ENCODE measurements around the gene ITK.

ITK gene

DNA sequence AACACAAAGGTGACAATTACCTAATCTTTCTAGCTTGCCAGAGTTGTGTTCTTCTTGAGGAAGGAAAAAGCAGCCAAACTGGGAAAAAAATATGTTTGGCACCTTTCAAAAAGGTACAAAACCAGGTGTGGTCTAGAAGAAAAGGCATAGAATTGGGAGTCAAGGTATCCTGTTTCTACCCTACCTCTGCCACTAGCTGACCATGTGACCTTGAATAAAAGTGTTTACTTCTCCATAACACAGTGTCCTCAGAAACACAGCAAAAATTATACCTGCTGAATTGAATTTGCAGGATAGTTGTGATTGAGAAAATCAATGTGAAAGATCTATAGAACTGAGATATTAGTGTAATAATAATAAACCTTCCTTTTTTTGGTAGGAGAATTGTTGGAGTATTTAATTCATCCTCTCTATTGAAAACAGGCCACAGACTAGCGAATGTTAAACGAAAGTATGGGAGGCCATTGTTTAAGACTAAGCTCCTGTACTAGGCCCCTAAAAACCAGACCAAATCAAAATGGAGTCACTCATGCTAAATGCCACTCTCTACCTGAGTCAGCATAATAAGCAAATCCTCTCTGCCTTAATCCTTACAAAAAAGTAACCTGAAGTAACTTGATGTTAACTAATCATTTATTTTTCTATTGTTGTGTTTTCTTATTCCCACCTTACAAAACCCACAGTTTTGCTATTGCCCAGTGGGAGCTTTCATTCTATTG lies 97.8 kb downstream of the ITK start:
- in situ Hi-C loops (cut with MboI; ENCODE audit: low sequenced_read_pairs): no loop called here

- in situ Hi-C loops (cut with MboI; ENCODE audit: low sequenced_read_pairs): no loop called here
Measured at GRCh38 chr5:157279605-157280239, 99.1 kb downstream of the ITK start.

- in situ Hi-C loops (cut with MboI; ENCODE audit: low sequenced_read_pairs): no loop called here
Measured at GRCh38 chr5:157280927-157281326, 100.3 kb downstream of the ITK start.

DNA sequence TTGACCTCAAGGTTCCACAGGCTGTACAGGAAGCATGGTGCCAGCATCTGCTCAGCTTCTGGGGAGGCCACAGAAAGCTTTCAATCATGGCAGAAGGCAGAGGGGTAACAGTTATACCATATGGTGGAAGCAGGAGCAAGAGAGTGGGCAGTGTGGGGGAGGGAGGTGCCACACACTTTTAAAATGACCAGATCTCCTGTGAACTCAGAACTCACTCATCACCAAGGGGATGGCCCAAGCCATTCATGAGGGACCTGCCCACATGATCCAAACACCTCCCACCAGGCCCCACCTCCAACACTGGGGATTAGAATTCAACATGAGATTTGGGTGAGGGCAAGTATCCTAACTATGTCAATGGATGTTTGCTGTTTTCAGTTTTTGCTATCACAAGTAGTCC lies 101.5 kb downstream of the ITK start:
- in situ Hi-C loops (cut with MboI; ENCODE audit: low sequenced_read_pairs): no loop called here

DNA sequence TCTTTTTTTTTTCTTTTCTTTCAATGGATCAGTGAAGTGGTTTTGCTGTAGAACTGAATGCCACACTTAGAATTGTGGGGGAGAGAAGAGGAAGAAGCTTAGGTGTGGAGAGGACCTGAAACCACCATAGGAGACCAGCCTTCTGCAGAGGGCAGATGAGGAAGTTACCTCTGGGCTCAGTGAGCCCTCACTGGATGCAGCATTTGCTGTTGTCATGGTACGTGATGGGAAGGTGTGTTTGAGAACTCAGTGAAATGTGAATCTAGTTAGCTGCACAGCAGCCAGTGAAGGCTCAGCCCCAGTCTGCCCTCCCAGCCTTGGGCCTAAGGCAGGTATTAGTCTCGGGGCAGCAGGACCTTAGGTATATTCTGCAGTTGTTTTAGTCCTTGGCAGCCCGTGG lies 102.8 kb downstream of the ITK start:
- in situ Hi-C loops (cut with MboI; ENCODE audit: low sequenced_read_pairs): no loop called here

GRCh38 chr5:157284458-157285212 lies 104.0 kb downstream of the ITK start:
- in situ Hi-C loops (cut with MboI; ENCODE audit: low sequenced_read_pairs): no loop called here

GRCh38 chr5:157285310-157286035 lies 104.8 kb downstream of the ITK start:
- in situ Hi-C loops (cut with MboI; ENCODE audit: low sequenced_read_pairs): no loop called here

DNA sequence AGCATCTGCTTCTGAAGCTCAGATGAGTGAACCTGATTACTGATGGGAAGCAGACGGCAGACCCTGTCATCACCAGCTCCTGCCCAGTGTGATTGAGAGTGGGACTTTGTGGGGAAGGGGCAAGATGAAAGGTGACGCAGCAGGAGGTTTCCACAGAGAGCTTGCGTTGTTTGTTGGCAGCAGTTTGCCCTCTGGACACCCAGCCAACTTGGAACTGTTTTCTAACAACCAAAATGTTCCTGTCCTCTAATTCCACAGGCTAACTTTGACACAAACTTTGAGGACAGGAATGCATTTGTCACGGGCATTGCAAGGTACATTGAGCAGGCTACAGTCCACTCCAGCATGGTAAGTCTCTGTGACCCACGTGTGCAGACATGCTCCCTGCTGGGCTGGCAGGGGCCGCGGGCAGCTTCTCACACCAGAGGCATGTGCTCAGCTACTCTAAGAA lies 106.1 kb downstream of the ITK start:
- in situ Hi-C loops (cut with MboI; ENCODE audit: low sequenced_read_pairs): no loop called here

GRCh38 chr5:157288405-157289163 lies 107.9 kb downstream of the ITK start:
- in situ Hi-C loops (cut with MboI; ENCODE audit: low sequenced_read_pairs): no loop called here

GRCh38 chr5:157289164-157289819 lies 108.7 kb downstream of the ITK start:
- in situ Hi-C loops (cut with MboI; ENCODE audit: low sequenced_read_pairs): no loop called here

GRCh38 chr5:157290156-157290980 lies 109.7 kb downstream of the ITK start:
- in situ Hi-C loops (cut with MboI; ENCODE audit: low sequenced_read_pairs): no loop called here

GRCh38 chr5:157290981-157291711 lies 110.5 kb downstream of the ITK start:
- in situ Hi-C loops (cut with MboI; ENCODE audit: low sequenced_read_pairs): no loop called here

GRCh38 chr5:157292599-157292998 lies 112.0 kb downstream of the ITK start:
- in situ Hi-C loops (cut with MboI; ENCODE audit: low sequenced_read_pairs): no loop called here

GRCh38 chr5:157294407-157295091 lies 113.9 kb downstream of the ITK start:
- in situ Hi-C loops (cut with MboI; ENCODE audit: low sequenced_read_pairs): no loop called here

DNA sequence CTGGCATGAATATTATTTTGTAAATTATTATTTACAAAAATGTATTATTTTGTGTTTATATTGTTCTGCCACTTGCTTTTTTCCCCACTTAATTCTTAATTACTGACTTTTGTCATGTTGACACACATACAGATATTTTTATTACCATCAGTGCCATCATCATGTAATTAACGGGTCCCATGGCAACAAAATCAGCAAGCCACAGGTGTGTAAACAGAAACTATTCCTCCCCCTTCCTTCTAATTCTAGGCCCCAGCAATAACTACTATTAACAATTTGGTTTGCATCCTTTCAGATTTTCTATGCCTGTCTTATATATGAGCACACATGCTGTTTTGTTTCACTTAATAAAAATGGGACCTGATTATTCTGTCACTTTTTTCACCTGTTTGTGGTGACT lies 114.6 kb downstream of the ITK start:
- in situ Hi-C loops (cut with MboI; ENCODE audit: low sequenced_read_pairs): no loop called here

GRCh38 chr5:157300564-157300963 lies 119.9 kb downstream of the ITK start:
- in situ Hi-C loops (cut with MboI; ENCODE audit: low sequenced_read_pairs): no loop called here

DNA sequence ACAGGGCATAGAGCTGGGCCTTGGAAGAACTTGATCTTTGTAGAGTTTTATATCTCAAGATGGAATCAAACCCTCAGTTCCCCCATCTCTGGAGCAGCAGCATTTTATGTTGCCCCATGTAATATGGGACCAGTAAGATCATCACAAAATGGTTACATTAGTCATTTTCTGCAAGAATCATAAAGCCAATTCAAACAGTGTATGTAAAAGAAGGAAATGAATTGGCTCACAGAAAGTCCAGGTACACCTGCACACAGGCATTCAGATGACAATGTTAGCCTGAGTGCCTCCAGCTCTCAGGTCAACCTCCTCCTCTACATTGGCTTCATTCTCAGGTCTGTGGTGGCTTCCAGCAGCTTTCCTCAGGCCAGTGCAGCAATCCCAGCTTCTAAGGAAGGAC lies 120.4 kb downstream of the ITK start:
- in situ Hi-C loops (cut with MboI; ENCODE audit: low sequenced_read_pairs): no loop called here

DNA sequence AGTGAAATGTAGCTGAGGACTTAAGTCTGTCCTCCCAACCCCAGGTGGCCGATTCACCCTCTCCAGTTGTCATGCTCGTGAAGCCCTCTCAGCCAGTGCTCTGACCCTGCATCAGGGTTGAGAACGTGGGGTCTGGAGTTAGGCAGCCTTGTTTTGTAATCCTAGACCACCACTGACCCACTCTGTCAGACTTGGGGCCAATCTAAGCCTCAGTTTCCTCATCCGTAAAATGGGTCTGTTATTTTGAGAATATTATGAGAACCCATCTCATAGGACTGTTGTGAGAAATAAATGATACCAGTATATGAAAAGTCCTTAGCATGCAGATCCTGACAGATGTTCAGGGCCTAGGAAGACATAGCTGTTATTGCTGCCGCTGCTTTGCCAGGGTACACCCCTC lies 122.4 kb downstream of the ITK start:
- in situ Hi-C loops (cut with MboI; ENCODE audit: low sequenced_read_pairs): no loop called here
